H1 (cell line): ENCODE data around the gene SNRPB2. TPM values are rescaled to one million over a fixed set of nuclear protein-coding genes. Genes with fewer than 3 reads are reported as not detected.

Source experiments
- CTCF ChIA-PET: fragments of 300-600 bp; sonication (Branson Sonifier 250); formaldehyde crosslinking; loops from one replicate; lab custom pipeline; 2021; ENCODE audit not compliant: partially characterized antibody; lab: Charles Lee
- POLR2A ChIA-PET: fragments of 300-600 bp; sonication (Branson Sonifier 250); formaldehyde crosslinking; loops from one replicate; lab custom pipeline; 2021; ENCODE audit warnings: inconsistent platforms; ENCODE audit not compliant: partially characterized antibody; lab: Charles Lee
- DNase-seq, 2 experiments: peaks; one replicate each; pipeline versions ENCODE4 v3.0.0 to v3.0.0-alpha.2; 2010 to 2022; ENCODE audit warnings: low spot score in 2 of 2, low read depth in 1 of 2, mixed read lengths in 1 of 2
- FAIRE-seq: peaks from 2 replicates; lab custom pipeline; 2011; peaks lifted over from hg19 to GRCh38; lab: Jason Lieb, UNC
- H2AFZ ChIP-seq: 2 replicates; pipeline ENCODE4 v1.8.1; 2012; ENCODE audit warnings: low read length, inconsistent platforms
- H2AK5ac ChIP-seq: 2 replicates; pipeline ENCODE4 v1.6.1; 2013; ENCODE audit warnings: low read depth, low read length
- H2BK120ac ChIP-seq: replicated peaks from 2 replicates; pipeline ENCODE3; 2013; ENCODE audit warnings: low read depth, low read length, inconsistent platforms
- H2BK12ac ChIP-seq: 2 replicates; pipeline ENCODE4 v1.6.1; 2013; ENCODE audit warnings: low read depth, low read length
- H2BK15ac ChIP-seq: 2 replicates; pipeline ENCODE4 v1.6.1; 2013; ENCODE audit warnings: low read length
- H2BK20ac ChIP-seq: 2 replicates; pipeline ENCODE4 v1.6.1; 2013; ENCODE audit warnings: low read length
- H2BK5ac ChIP-seq: 2 replicates; pipeline ENCODE4 v1.6.1; 2013; ENCODE audit warnings: low read depth, low read length
- H3K14ac ChIP-seq: 2 replicates; pipeline ENCODE4 v1.6.1; 2013; ENCODE audit warnings: inconsistent platforms; ENCODE audit not compliant: insufficient read length
- H3K18ac ChIP-seq: 2 replicates; pipeline ENCODE4 v1.6.1; 2013; ENCODE audit warnings: low read length; ENCODE audit errors: extremely low read depth
- H3K23ac ChIP-seq: 2 replicates; pipeline ENCODE4 v1.6.1; 2013; ENCODE audit warnings: inconsistent platforms; ENCODE audit not compliant: insufficient read length
- H3K23me2 ChIP-seq: 2 replicates; pipeline ENCODE4 v1.6.1; 2013; ENCODE audit warnings: low read depth, low read length
- H3K27ac ChIP-seq: 2 replicates; pipeline ENCODE4 v1.6.1; 2011; ENCODE audit warnings: low read depth, low read length, inconsistent platforms
- H3K27me3 ChIP-seq, 4 experiments: replicated peaks in 1 of 4; 1 replicate in 1 of 4; 2 replicates in 3 of 4; pipeline versions ENCODE4 v1.6.1 to v1.8.1; 2011 to 2013; ENCODE audit warnings: low read length in 3 of 4, mild to moderate bottlenecking in 3 of 4, inconsistent platforms in 2 of 4, mixed read lengths in 2 of 4, moderate library complexity in 1 of 4; ENCODE audit not compliant: control insufficient read depth in 3 of 4, insufficient read depth in 3 of 4; ENCODE audit errors: extremely low read depth in 1 of 4
- H3K36me3 ChIP-seq, 4 experiments: 2 replicates each; pipeline versions ENCODE4 v1.6.1 to v1.8.1; 2011 to 2013; ENCODE audit warnings: mild to moderate bottlenecking in 4 of 4, low read length in 3 of 4, moderate library complexity in 2 of 4, control low read depth in 1 of 4, inconsistent platforms in 1 of 4; ENCODE audit not compliant: insufficient read depth in 4 of 4, control insufficient read depth in 2 of 4
- H3K4ac ChIP-seq: replicated peaks from 2 replicates; pipeline ENCODE3; 2013; ENCODE audit warnings: low read length, low read depth, mixed read lengths, inconsistent platforms; ENCODE audit not compliant: insufficient read length
- H3K4me1 ChIP-seq, 4 experiments: replicated peaks in 1 of 4; 1 replicate in 1 of 4; 2 replicates in 3 of 4; pipeline versions ENCODE4 v1.6.1 to v1.8.1; 2011 to 2013; ENCODE audit warnings: low read length in 3 of 4, inconsistent platforms in 2 of 4, mixed read lengths in 1 of 4; ENCODE audit not compliant: insufficient read depth in 4 of 4, control insufficient read depth in 3 of 4
- H3K4me2 ChIP-seq, 2 experiments: 2 replicates each; pipeline versions ENCODE4 v1.6.1 to v1.8.1; 2011 to 2013; ENCODE audit warnings: low read depth in 2 of 2, low read length in 2 of 2, control low read depth in 1 of 2, inconsistent platforms in 1 of 2, mild to moderate bottlenecking in 1 of 2; ENCODE audit not compliant: insufficient read depth in 1 of 2
- H3K4me3 ChIP-seq, 4 experiments: fragments of 200-600, 300-600 bp in 1 of 4; sonication (generic), shearing (Covaris generic), sonication (Bioruptor Twin) in 1 of 4; 2 replicates each; pipeline versions ENCODE4 v1.5.1 to v1.8.1; 2011 to 2016; ENCODE audit warnings: low read length in 4 of 4, low read depth in 3 of 4, control low read depth in 2 of 4, inconsistent platforms in 2 of 4, mild to moderate bottlenecking in 2 of 4, mixed read lengths in 1 of 4, moderate library complexity in 1 of 4; ENCODE audit not compliant: insufficient read depth in 2 of 4; ENCODE audit errors: extremely low read depth in 1 of 4
- H3K56ac ChIP-seq: replicated peaks from 2 replicates; pipeline ENCODE3; 2013; ENCODE audit warnings: low read depth, mild to moderate bottlenecking, mixed read lengths, low read length, inconsistent platforms; ENCODE audit not compliant: insufficient read length
- H3K79me1 ChIP-seq: 2 replicates; pipeline ENCODE4 v1.6.1; 2013; ENCODE audit warnings: low read depth, low read length, control low read depth
- H3K79me2 ChIP-seq, 2 experiments: 2 replicates each; pipeline versions ENCODE4 v1.6.1 to v1.8.1; 2012 to 2013; ENCODE audit warnings: low read length in 2 of 2, mild to moderate bottlenecking in 2 of 2, inconsistent platforms in 1 of 2; ENCODE audit not compliant: insufficient read depth in 2 of 2, control insufficient read depth in 1 of 2
- H3K9ac ChIP-seq, 4 experiments: replicated peaks in 1 of 4; 1 replicate in 1 of 4; 2 replicates in 3 of 4; pipeline versions ENCODE4 v1.6.1 to v1.8.1; 2011 to 2013; ENCODE audit warnings: low read depth in 3 of 4, low read length in 3 of 4, control low read depth in 2 of 4, mild to moderate bottlenecking in 2 of 4, moderate library complexity in 2 of 4, inconsistent platforms in 1 of 4; ENCODE audit errors: extremely low read depth in 1 of 4
- H3K9me3 ChIP-seq, 2 experiments: 2 replicates each; pipeline versions ENCODE4 v1.6.1 to v1.8.1; 2012 to 2013; ENCODE audit warnings: mild to moderate bottlenecking in 2 of 2, moderate library complexity in 2 of 2, control low read depth in 1 of 2, inconsistent platforms in 1 of 2, low read depth in 1 of 2, low read length in 1 of 2, mixed read lengths in 1 of 2; ENCODE audit not compliant: insufficient read depth in 2 of 2
- H4K20me1 ChIP-seq, 2 experiments: replicated peaks in 1 of 2; 2 replicates each; pipeline versions ENCODE3 to v1.8.1; 2011 to 2013; ENCODE audit warnings: inconsistent platforms in 2 of 2, low read length in 2 of 2, mild to moderate bottlenecking in 1 of 2; ENCODE audit not compliant: insufficient read depth in 2 of 2, control insufficient read depth in 1 of 2
- H4K5ac ChIP-seq: 2 replicates; pipeline ENCODE4 v1.6.1; 2013; ENCODE audit warnings: low read length, low read depth, mixed read lengths, inconsistent platforms; ENCODE audit not compliant: insufficient read length
- H4K8ac ChIP-seq: 2 replicates; pipeline ENCODE4 v1.8.0; 2013; ENCODE audit warnings: mild to moderate bottlenecking, moderate library complexity, low read length, inconsistent platforms; ENCODE audit not compliant: insufficient read depth; ENCODE audit errors: extremely low read depth
- H4K91ac ChIP-seq: replicated peaks from 2 replicates; pipeline ENCODE3; 2013; ENCODE audit warnings: low read length, mixed read lengths, inconsistent platforms; ENCODE audit not compliant: insufficient read length
- ASH2L ChIP-seq: fragments of 200-600, 300-600 bp; sonication (generic); IDR thresholded peaks from one replicate; pipeline ENCODE4 v1.7.1; 2017; ENCODE audit warnings: low read length
- CBX8 ChIP-seq: fragments of 300-800, 300-1000 bp; sonication (generic); IDR thresholded peaks from 2 replicates; pipeline ENCODE4 v1.7.1; 2016; ENCODE audit warnings: low read depth, low read length, borderline replicate concordance
- HDAC6 ChIP-seq: IDR thresholded peaks from one replicate; pipeline ENCODE4 v1.7.1; 2012; ENCODE audit warnings: low read depth, mild to moderate bottlenecking, inconsistent platforms, low read length, moderate library complexity
- JUND ChIP-seq: IDR thresholded peaks from 2 replicates; pipeline ENCODE4 v1.6.1; 2011; ENCODE audit warnings: mild to moderate bottlenecking, improper control_type of control experiment, low read length
- NRF1 ChIP-seq: IDR thresholded peaks from 2 replicates; pipeline ENCODE4 v1.6.1; 2011; ENCODE audit warnings: mild to moderate bottlenecking, low read depth, low read length, improper control_type of control experiment
- POLR2AphosphoS5 ChIP-seq: IDR thresholded peaks from 2 replicates; pipeline ENCODE4 v1.6.1; 2011; ENCODE audit warnings: low read depth, low read length
- RAD21 ChIP-seq, 2 experiments: IDR thresholded peaks in 1 of 2; conservative IDR thresholded peaks in 1 of 2; 2 replicates each; pipeline ENCODE4 v1.6.1; 2011; ENCODE audit warnings: low read depth in 2 of 2, low read length in 2 of 2, improper control_type of control experiment in 1 of 2, inconsistent platforms in 1 of 2, mild to moderate bottlenecking in 1 of 2, moderate library complexity in 1 of 2
- RFX5 ChIP-seq: IDR thresholded peaks from 2 replicates; pipeline ENCODE4 v1.6.1; 2011; ENCODE audit warnings: low read depth, low read length, improper control_type of control experiment, borderline replicate concordance
- WGBS, 2 experiments: shearing (Covaris generic) in 1 of 2; methylation state at CpG; one replicate each; pipeline versions ENCODE4 v1.1.6 to v1.1.7; 2013 to 2015; ENCODE audit warnings: low lambda C conversion rate in 2 of 2, mixed read lengths in 2 of 2, inconsistent platforms in 1 of 2, low coverage in 1 of 2, missing lambda C conversion rate in 1 of 2; ENCODE audit not compliant: insufficient replicate concordance in 2 of 2, insufficient coverage in 1 of 2, insufficient read length in 1 of 2; ENCODE audit errors: extremely low coverage in 1 of 2, missing lambda C conversion rate in 1 of 2; 5-methylcytosine and 5-hydroxymethylcytosine counted together
- polyA plus RNA-seq, 7 experiments: library from polyadenylated mRNA; depleted of rRNA in 3 of 7; stranded (reverse) in 5 of 7; unstranded in 2 of 7; fragments of >200 nt in 5 of 7; fragments of 200-250 nt in 2 of 7; gene quantifications; 1 replicate in 5 of 7; 2 replicates in 1 of 7; 4 replicates in 1 of 7; pipeline versions ENCODE4 v1.2.1 to v1.2.3, GENCODE V29; 2011 to 2013; ENCODE audit warnings: missing spikeins in 2 of 7, mixed read lengths in 2 of 7
- total RNA-seq: library from RNA; stranded (reverse); fragmentation: NEBNext Ultra II Directional; extraction: Animal tissue kit (Norgen Biotek cat#: 25700); gene quantifications from 2 replicates; pipeline ENCODE4 v1.2.1, GENCODE V29; 2021
- TF ChIP-seq, protein P1 (sequence below), 3 experiments: IDR thresholded peaks; 1 replicate in 2 of 3; 2 replicates in 1 of 3; pipeline versions ENCODE4 v1.5.1 to v1.6.1; 2011; ENCODE audit warnings: low read length in 3 of 3, mild to moderate bottlenecking in 3 of 3, inconsistent platforms in 2 of 3, low read depth in 1 of 3, moderate library complexity in 1 of 3; ENCODE audit not compliant: insufficient read depth in 1 of 3; ENCODE audit errors: control extremely low read depth in 1 of 3
- TF ChIP-seq, protein P2 (sequence below): IDR thresholded peaks from 2 replicates; pipeline ENCODE4 v1.6.1; 2012; ENCODE audit warnings: low read length, inconsistent platforms

Gene SNRPB2
- total and polyA plus RNA-seq, 2 of the 8 experiments (the other 6 are each of a cell fraction or from before 2014, with no cell fraction given) = 49.4 to 102 TPM

DNA sequence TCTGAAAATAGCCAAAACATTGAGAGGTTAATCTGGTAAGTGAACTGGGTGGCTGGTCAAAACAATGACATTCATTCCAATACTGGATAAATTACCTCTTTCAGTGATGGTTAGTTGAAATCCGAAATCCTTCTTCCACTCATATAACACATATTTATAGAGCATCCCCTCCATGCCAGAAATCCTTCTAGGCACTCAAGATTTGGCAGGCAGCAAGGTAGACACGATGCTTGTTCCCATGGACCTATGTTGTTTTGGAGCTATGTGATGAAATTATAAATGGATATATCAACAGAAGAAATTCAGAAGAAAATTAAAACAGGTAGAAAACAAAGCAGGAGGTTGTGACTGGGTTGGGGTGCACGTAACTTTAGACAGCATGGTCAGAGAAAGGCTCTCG, 26.3 kb upstream of the SNRPB2 start:
- H4K91ac ChIP-seq = no peak overlapping the region
- POLR2A ChIA-PET = no interaction called here
- no peak overlapping the region for H4K8ac ChIP-seq
- H2AK5ac ChIP-seq = no peak overlapping the region
- H3K56ac ChIP-seq = no peak overlapping the region
- CTCF ChIA-PET = interaction anchor here (2.5 kb wide), 1 partner anchor 57 kb away, joined by 11 read pairs; no protein-coding TSS in a partner anchor
- DNase-seq (no peak), FAIRE-seq (no peak)
- H3K18ac ChIP-seq = no peak overlapping the region
- H3K9me3 ChIP-seq = peaks cover 4 to 8% of the 10 kb centered on the region in 2 experiments; a peak in 3 of 4 replicates
- H3K27me3 ChIP-seq = no peaks in the 10 kb centered on the region
- H2BK120ac ChIP-seq = no peak overlapping the region
- no peak overlapping the region for H3K4me3 ChIP-seq
- TF ChIP-seq POLR2AphosphoS5 (no peak), JUND (no peak), NRF1 (no peak), CBX8 (no peak), ASH2L (no peak), RFX5 (no peak), RAD21 (IDR thresholded peaks at IDR 0.05 in 1 of 2, conservative IDR thresholded peaks at IDR 0.05 in 1 of 2; ENCODE audit: low read depth in 2 of 2, low read length in 2 of 2) (no peak), HDAC6 (no peak)
- TF ChIP-seq, protein P1, sequence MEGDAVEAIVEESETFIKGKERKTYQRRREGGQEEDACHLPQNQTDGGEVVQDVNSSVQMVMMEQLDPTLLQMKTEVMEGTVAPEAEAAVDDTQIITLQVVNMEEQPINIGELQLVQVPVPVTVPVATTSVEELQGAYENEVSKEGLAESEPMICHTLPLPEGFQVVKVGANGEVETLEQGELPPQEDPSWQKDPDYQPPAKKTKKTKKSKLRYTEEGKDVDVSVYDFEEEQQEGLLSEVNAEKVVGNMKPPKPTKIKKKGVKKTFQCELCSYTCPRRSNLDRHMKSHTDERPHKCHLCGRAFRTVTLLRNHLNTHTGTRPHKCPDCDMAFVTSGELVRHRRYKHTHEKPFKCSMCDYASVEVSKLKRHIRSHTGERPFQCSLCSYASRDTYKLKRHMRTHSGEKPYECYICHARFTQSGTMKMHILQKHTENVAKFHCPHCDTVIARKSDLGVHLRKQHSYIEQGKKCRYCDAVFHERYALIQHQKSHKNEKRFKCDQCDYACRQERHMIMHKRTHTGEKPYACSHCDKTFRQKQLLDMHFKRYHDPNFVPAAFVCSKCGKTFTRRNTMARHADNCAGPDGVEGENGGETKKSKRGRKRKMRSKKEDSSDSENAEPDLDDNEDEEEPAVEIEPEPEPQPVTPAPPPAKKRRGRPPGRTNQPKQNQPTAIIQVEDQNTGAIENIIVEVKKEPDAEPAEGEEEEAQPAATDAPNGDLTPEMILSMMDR (IDR thresholded peaks at IDR 0.05; ENCODE audit: control extremely low read depth in 1 of 3, insufficient read depth in 1 of 3, low read depth in 1 of 3, low read length in 3 of 3) = no peak
- TF ChIP-seq, protein P2, sequence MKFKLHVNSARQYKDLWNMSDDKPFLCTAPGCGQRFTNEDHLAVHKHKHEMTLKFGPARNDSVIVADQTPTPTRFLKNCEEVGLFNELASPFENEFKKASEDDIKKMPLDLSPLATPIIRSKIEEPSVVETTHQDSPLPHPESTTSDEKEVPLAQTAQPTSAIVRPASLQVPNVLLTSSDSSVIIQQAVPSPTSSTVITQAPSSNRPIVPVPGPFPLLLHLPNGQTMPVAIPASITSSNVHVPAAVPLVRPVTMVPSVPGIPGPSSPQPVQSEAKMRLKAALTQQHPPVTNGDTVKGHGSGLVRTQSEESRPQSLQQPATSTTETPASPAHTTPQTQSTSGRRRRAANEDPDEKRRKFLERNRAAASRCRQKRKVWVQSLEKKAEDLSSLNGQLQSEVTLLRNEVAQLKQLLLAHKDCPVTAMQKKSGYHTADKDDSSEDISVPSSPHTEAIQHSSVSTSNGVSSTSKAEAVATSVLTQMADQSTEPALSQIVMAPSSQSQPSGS = no peak
- no peaks in the 10 kb centered on the region for H3K79me1 ChIP-seq
- no peaks in the 10 kb centered on the region for H3K79me2 ChIP-seq
- H3K23me2 ChIP-seq = no peaks in the 10 kb centered on the region
- H2BK20ac ChIP-seq = no peak overlapping the region
- H4K20me1 ChIP-seq = no peaks in the 10 kb centered on the region
- H2BK12ac ChIP-seq = no peak overlapping the region
- H4K5ac ChIP-seq = no peak overlapping the region
- H3K27ac ChIP-seq = no peak overlapping the region
- H3K9ac ChIP-seq = no peak overlapping the region
- WGBS, 2 experiments = 80% methylated on average over 4 of the region's 4 CpGs; no CpG with 5 or more reads in 1 of the 2 experiments
- H3K4me2 ChIP-seq = no peak overlapping the region
- no peaks in the 10 kb centered on the region for H3K4me1 ChIP-seq
- H2BK15ac ChIP-seq = no peak overlapping the region
- no peak overlapping the region for H2AFZ ChIP-seq
- no peak overlapping the region for H3K23ac ChIP-seq
- H2BK5ac ChIP-seq = no peak overlapping the region
- no peaks in the 10 kb centered on the region for H3K36me3 ChIP-seq
- no peak overlapping the region for H3K14ac ChIP-seq
- H3K4ac ChIP-seq = no peak overlapping the region
